Fibroblast of the aortic adventitia (primary cell): ENCODE data around the gene UBR3. TPM values are rescaled to one million over a fixed set of nuclear protein-coding genes. Genes with fewer than 3 reads are reported as not detected.
"Not testable (repeated sequence)": the region's sequence is repeated elsewhere in the genome, so short reads cannot be mapped to it uniquely, and the experiment has no call there.

Experiments
- DNase-seq: peaks from one replicate; pipeline ENCODE4 v3.0.0-alpha.2; 2010; ENCODE audit warnings: low read depth
- H3K4me3 ChIP-seq: 2 replicates; pipeline ENCODE4 v1.5.1; 2011; ENCODE audit warnings: low read depth, mild to moderate bottlenecking, control low read depth, low read length, moderate library complexity
- total RNA-seq: library from RNA; depleted of rRNA; stranded (reverse); fragments of >200 nt; gene quantifications from 2 replicates; pipeline ENCODE4 v1.2.3, GENCODE V29; 2012; ENCODE audit warnings: low replicate concordance
- TF ChIP-seq, protein P1 (sequence below): IDR thresholded peaks from 2 replicates; pipeline ENCODE4 v1.5.1; 2011; ENCODE audit warnings: mild to moderate bottlenecking, low read length, control low read depth, inconsistent platforms; ENCODE audit not compliant: insufficient read depth

UBR3 gene
- total RNA-seq, 1 donor, result 45.5 TPM

DNA sequence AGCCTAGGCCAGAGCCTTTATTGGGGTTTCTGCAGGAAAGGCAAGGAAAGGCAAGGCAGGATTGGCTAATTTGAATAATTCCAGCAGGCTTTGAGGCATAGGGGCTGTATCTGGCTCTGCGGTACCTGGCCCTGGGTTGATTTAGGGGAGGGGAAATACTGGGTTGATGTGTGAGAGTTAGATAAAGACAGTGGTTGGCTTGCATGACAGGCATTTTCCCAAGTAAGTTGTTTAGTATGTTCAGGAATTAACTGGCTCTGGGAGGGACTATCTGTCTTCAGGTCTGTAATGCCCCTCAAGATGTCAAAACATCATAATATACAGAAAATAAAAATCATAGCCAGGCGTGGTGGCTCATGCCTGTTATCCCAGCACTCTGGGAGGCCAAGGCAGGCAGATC lies 98.7 kb downstream of the UBR3 start:
- H3K4me3 ChIP-seq, result no peak overlapping the region
- TF ChIP-seq, protein P1, sequence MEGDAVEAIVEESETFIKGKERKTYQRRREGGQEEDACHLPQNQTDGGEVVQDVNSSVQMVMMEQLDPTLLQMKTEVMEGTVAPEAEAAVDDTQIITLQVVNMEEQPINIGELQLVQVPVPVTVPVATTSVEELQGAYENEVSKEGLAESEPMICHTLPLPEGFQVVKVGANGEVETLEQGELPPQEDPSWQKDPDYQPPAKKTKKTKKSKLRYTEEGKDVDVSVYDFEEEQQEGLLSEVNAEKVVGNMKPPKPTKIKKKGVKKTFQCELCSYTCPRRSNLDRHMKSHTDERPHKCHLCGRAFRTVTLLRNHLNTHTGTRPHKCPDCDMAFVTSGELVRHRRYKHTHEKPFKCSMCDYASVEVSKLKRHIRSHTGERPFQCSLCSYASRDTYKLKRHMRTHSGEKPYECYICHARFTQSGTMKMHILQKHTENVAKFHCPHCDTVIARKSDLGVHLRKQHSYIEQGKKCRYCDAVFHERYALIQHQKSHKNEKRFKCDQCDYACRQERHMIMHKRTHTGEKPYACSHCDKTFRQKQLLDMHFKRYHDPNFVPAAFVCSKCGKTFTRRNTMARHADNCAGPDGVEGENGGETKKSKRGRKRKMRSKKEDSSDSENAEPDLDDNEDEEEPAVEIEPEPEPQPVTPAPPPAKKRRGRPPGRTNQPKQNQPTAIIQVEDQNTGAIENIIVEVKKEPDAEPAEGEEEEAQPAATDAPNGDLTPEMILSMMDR, result no peak
- no peak for DNase-seq

DNA sequence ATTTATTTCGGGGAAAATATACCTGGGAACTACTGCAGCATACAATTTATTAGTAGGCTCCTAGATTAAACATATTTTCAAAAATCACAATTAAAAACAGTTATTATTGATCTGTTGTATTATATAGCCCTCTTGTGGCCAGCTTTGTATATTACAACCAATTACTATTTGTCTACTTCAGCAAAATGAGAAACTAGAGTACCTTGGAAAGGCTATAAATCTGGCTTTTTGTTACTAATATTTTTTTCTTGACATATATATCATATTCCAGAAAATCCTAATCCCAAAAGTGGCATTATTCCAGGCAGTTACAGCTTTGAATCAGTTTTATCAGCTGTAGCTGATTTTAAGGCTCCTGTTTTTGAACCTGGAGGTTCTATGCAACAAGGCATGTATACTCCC lies 101.2 kb downstream of the UBR3 start:
- DNase-seq, result peak; percentile 79
- TF ChIP-seq, protein P1, result peak; percentile 60
- H3K4me3 ChIP-seq, result no peak overlapping the region

DNA sequence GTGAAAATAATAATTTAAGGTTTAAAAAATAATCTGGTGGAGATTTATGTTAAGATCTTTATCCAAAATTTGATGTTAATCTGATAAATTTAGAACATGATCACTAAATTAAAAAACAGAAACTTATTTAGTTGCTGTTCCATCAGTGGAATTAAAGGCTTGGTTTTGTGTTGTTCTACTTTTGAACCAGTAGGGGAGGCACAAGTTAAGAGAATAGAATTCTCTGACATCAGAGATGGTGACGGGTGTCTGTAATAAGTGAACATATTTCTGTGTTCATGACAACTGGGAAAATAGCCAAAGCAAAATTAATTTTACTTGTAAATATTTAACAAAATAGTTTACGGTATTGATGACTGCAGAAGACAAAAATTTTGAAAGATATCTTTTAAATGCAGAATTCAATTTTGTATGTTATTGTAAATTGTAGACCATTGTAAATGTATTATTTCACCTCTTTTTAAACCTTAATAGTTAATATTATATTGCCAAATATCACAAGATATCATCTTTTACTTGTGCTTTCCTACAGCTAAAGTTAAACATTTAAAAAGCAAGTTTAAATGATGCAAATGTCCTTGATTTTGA lies 106.0 kb downstream of the UBR3 start:
- no peak overlapping the region for H3K4me3 ChIP-seq
- DNase-seq, result peak; percentile 63
- TF ChIP-seq, protein P1, result peak; percentile 83

DNA sequence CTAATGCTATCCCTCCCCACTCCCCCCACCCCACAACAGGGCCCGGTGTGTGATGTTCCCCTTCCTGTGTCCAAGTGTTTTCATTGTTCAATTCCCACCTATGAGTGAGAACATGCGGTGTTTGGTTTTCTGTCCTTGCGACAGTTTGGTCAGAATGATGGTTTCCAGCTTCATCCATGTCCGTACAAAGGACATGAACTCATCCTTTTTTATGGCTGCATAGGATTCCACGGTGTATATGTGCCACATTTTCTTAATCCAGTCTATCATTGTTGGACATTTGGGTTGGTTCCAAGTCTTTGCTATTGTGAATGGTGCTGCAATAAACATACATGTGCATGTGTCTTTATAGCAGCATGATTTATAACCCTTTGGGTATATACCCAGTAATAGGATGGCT lies 109.4 kb downstream of the UBR3 start:
- not testable (repeated sequence) for H3K4me3 ChIP-seq, DNase-seq

DNA sequence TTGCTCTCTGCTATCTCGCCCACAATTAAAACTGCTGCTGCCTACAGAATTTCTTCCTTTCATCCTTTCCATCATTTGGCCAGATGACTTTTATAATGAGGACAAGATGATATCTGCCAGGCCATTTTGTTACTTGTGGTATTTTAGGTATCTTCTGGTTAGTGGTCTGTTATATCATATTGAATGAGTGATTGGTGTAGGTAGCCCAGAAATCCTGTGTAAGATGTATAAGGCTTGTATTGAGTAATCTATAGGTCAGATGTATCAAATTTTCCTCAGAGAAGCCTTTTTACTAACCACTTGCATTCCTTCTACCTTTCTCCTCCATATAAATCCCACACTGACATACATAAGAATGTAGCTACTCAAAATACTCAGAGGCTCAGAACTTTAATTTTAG lies 118.3 kb downstream of the UBR3 start:
- H3K4me3 ChIP-seq, result no peak overlapping the region
- DNase-seq, result no peak
- TF ChIP-seq, protein P1, result no peak

DNA sequence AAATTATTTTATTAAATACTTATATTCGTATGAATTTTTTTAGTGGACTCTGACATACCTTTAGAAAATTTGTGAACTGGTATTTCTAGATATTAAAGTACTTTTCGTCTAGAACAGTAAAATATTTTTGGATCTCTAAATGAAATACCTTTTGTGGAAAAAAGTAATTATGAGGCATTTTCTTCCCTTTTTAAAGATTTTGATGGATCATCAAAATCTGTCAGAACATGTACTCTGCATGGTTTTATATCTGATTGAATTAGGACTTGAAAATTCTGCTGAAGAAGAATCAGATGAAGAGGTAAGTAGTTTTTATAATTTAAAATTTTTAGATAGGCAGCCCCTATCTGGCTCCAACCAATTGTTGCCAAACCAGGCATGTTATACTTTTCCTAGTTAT lies 118.8 kb downstream of the UBR3 start:
- no peak overlapping the region for H3K4me3 ChIP-seq
- no peak for DNase-seq
- TF ChIP-seq, protein P1, result no peak

DNA sequence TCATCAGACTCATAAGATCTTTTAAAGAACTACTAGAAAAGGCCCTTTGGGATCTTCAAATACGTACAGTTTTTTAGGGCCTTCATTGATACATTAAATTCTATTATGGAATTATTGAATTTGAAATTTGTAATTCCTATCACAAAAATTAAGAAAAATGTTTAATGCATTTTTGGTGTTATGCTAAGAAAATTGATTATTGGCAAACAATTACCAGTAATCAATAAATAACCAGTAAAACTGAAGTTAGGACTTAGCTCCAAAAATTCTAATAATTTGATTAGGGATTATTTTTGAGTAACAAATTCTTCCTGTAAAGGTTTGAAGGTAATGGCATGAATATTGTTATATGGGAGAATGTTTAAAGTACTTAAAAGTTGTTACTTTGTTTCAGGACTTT lies 119.3 kb downstream of the UBR3 start:
- no peak for DNase-seq
- TF ChIP-seq, protein P1, result no peak
- H3K4me3 ChIP-seq, result no peak overlapping the region
